Liver (tissue), 9 donors: ENCODE data around the gene TRA2A. TPM values are rescaled to one million over a fixed set of nuclear protein-coding genes. Genes with fewer than 3 reads are reported as not detected.

Experiments used
- DNase-seq: peaks from one replicate; pipeline ENCODE4 v3.0.0-alpha.2; 2017; ENCODE audit warnings: low spot score
- H3K27ac ChIP-seq, 2 donors: one replicate each; pipeline ENCODE4 v1.7.0; 2013; ENCODE audit warnings: inconsistent platforms in 2 of 2, low read length in 2 of 2, control low read depth in 1 of 2, low read depth in 1 of 2, mild to moderate bottlenecking in 1 of 2
- H3K27me3 ChIP-seq, 4 donors: one replicate each; pipeline versions ENCODE4 v1.6.1 to v1.7.0; 2013; ENCODE audit warnings: low read length in 3 of 4, inconsistent platforms in 1 of 4, mild to moderate bottlenecking in 1 of 4, moderate library complexity in 1 of 4; ENCODE audit not compliant: control insufficient read depth in 4 of 4, insufficient read depth in 4 of 4
- H3K36me3 ChIP-seq, 4 donors: one replicate each; pipeline versions ENCODE4 v1.6.1 to v1.7.0; 2013; ENCODE audit warnings: low read length in 3 of 4, mild to moderate bottlenecking in 3 of 4, low read depth in 1 of 4, moderate library complexity in 1 of 4; ENCODE audit not compliant: control insufficient read depth in 4 of 4, insufficient read depth in 3 of 4
- H3K4me1 ChIP-seq, 4 donors: one replicate each; pipeline versions ENCODE4 v1.6.1 to v1.7.0; 2013; ENCODE audit warnings: low read length in 3 of 4, mild to moderate bottlenecking in 3 of 4, moderate library complexity in 1 of 4; ENCODE audit not compliant: control insufficient read depth in 4 of 4, insufficient read depth in 4 of 4
- H3K4me3 ChIP-seq, 3 donors: one replicate each; pipeline versions ENCODE4 v1.6.1 to v1.7.0; 2013; ENCODE audit warnings: low read length in 3 of 3, control low read depth in 1 of 3, low read depth in 1 of 3, mild to moderate bottlenecking in 1 of 3
- H3K9ac ChIP-seq, 2 donors: one replicate each; pipeline ENCODE4 v1.7.0; 2013; ENCODE audit warnings: low read length in 2 of 2, mild to moderate bottlenecking in 2 of 2, moderate library complexity in 2 of 2, control low read depth in 1 of 2, low read depth in 1 of 2
- H3K9me3 ChIP-seq, 4 donors: one replicate each; pipeline versions ENCODE4 v1.6.1 to v1.7.0; 2013; ENCODE audit warnings: low read length in 3 of 4; ENCODE audit not compliant: control insufficient read depth in 4 of 4
- ATF3 ChIP-seq: IDR thresholded peaks from 2 replicates; pipeline ENCODE4 v1.6.1; 2016; ENCODE audit warnings: antibody characterized with exemption
- CTCF ChIP-seq: fragments of 150-350 bp; IDR thresholded peaks from 2 replicates; pipeline ENCODE4 v1.5.1; 2017; ENCODE audit warnings: improper control_type of control experiment, low read depth, low read length; ENCODE audit not compliant: missing input control
- EGR1 ChIP-seq, 2 donors: IDR thresholded peaks; 2 replicates each; pipeline ENCODE4 v1.6.1; 2016 to 2018; ENCODE audit warnings: antibody characterized with exemption in 2 of 2, low read depth in 2 of 2
- GABPA ChIP-seq, 2 donors: IDR thresholded peaks in 1 of 2; conservative IDR thresholded peaks in 1 of 2; 2 replicates each; pipeline ENCODE4 v1.6.1; 2016; ENCODE audit warnings: antibody characterized with exemption in 2 of 2, mild to moderate bottlenecking in 1 of 2, moderate library complexity in 1 of 2
- HNF4A ChIP-seq, 2 donors: conservative IDR thresholded peaks; 2 replicates each; pipeline ENCODE4 v1.6.1; 2016; ENCODE audit warnings: antibody characterized with exemption in 2 of 2, mild to moderate bottlenecking in 2 of 2
- HNF4G ChIP-seq: IDR thresholded peaks from 2 replicates; pipeline ENCODE4 v1.6.1; 2016; ENCODE audit warnings: antibody characterized with exemption
- MAX ChIP-seq: IDR thresholded peaks from 2 replicates; pipeline ENCODE4 v1.6.1; 2016; ENCODE audit warnings: antibody characterized with exemption
- RAD21 ChIP-seq, 2 donors: IDR thresholded peaks; 2 replicates each; pipeline ENCODE4 v1.6.1; 2016; ENCODE audit warnings: antibody characterized with exemption in 2 of 2, mild to moderate bottlenecking in 2 of 2
- REST ChIP-seq: IDR thresholded peaks from 2 replicates; pipeline ENCODE4 v1.6.1; 2016; ENCODE audit warnings: antibody characterized with exemption, mild to moderate bottlenecking
- RXRA ChIP-seq, 2 donors: IDR thresholded peaks; 2 replicates each; pipeline ENCODE4 v1.6.1; 2017 to 2018; ENCODE audit warnings: antibody characterized with exemption in 2 of 2, mild to moderate bottlenecking in 1 of 2
- SP1 ChIP-seq: IDR thresholded peaks from 2 replicates; pipeline ENCODE4 v1.6.1; 2018; ENCODE audit warnings: antibody characterized with exemption, mild to moderate bottlenecking
- TAF1 ChIP-seq: conservative IDR thresholded peaks from 2 replicates; pipeline ENCODE4 v1.6.1; 2016; ENCODE audit warnings: antibody characterized with exemption, mild to moderate bottlenecking
- YY1 ChIP-seq: IDR thresholded peaks from 2 replicates; pipeline ENCODE4 v1.6.1; 2016; ENCODE audit warnings: antibody characterized with exemption, mild to moderate bottlenecking
- ZBTB33 ChIP-seq: IDR thresholded peaks from 2 replicates; pipeline ENCODE4 v1.6.1; 2016; ENCODE audit warnings: antibody characterized with exemption
- WGBS: extraction: QIAGEN DNeasy Blood & Tissue Kit; methylation state at CpG from one replicate; pipeline ENCODE4 v1.1.7; 2013; 5-methylcytosine and 5-hydroxymethylcytosine counted together
- polyA plus RNA-seq, 2 donors: library from polyadenylated mRNA; stranded (reverse) in 1 of 2; unstranded in 1 of 2; fragments of 200-250 nt in 1 of 2; fragments of >200 nt in 1 of 2; fragmentation: Nextera tagmentation in 1 of 2; extraction: Ambion mirVana in 1 of 2; gene quantifications; one replicate each; pipeline versions ENCODE4 v1.2.1 to v1.2.3, GENCODE V29; 2013 to 2015
- total RNA-seq, 2 donors: library from RNA; depleted of rRNA; stranded (reverse); fragments of >200 nt; gene quantifications; one replicate each; pipeline ENCODE4 v1.2.3, GENCODE V29; 2014
- donor health status: healthy.
- donor health status: healthy.
- donor health status: healthy.
- donor health status: healthy.
- donor health status: healthy.

TRA2A gene
- total and polyA plus RNA-seq, 4 donors, result 13.7 to 25.9 (median 21.7) TPM

GRCh38 chr7:23570592-23571200, 38.9 kb upstream of the TRA2A start:
- DNase-seq, result peak; percentile 72
- Histone ChIP-seq H3K9ac (no peak overlapping the region), H3K4me3 (no peak overlapping the region), H3K27ac (no peak overlapping the region), H3K9me3 (no peaks in the 10 kb centered on the region), H3K4me1 (peaks cover 0 to 3% (median 0%) of the 10 kb centered on the region in 4 donors), H3K36me3 (no peaks in the 10 kb centered on the region), H3K27me3 (no peaks in the 10 kb centered on the region)
- no peak for TF ChIP-seq ATF3
- TF ChIP-seq TAF1, result no peak
- TF ChIP-seq RAD21 (IDR thresholded peaks at IDR 0.05), result peak; percentile 98 to 99
- TF ChIP-seq HNF4A (conservative IDR thresholded peaks at IDR 0.05), result no peak
- no peak for TF ChIP-seq GABPA (IDR thresholded peaks at IDR 0.05 in 1 of 2, conservative IDR thresholded peaks at IDR 0.05 in 1 of 2)
- TF ChIP-seq CTCF, result peak; percentile 93
- TF ChIP-seq RXRA (IDR thresholded peaks at IDR 0.05), result no peak
- no peak for TF ChIP-seq YY1
- 24% methylated on average over 5 of the region's 5 CpGs for WGBS

- Histone ChIP-seq H3K9ac (no peak overlapping the region), H3K27ac (no peak overlapping the region), H3K27me3 (peaks cover 0 to 3% (median 0%) of the 10 kb centered on the region in 4 donors), H3K9me3 (no peaks in the 10 kb centered on the region), H3K4me3 (no peak overlapping the region), H3K4me1 (no peaks in the 10 kb centered on the region), H3K36me3 (no peaks in the 10 kb centered on the region)
- no peak for DNase-seq
- TF ChIP-seq HNF4G (no peak), REST (no peak), YY1 (no peak), GABPA (IDR thresholded peaks at IDR 0.05 in 1 of 2, conservative IDR thresholded peaks at IDR 0.05 in 1 of 2) (no peak), EGR1 (IDR thresholded peaks at IDR 0.05; ENCODE audit: low read depth in 2 of 2) (no peak)
Observed at GRCh38 chr7:23558303-23558702, 26.5 kb upstream of the TRA2A start.

- DNase-seq, result no peak
- WGBS, result 95% methylated on average over 4 of the region's 4 CpGs
- Histone ChIP-seq H3K4me3 (no peak overlapping the region), H3K9ac (no peak overlapping the region), H3K27me3 (no peaks in the 10 kb centered on the region), H3K9me3 (no peaks in the 10 kb centered on the region), H3K4me1 (no peaks in the 10 kb centered on the region), H3K36me3 (no peaks in the 10 kb centered on the region), H3K27ac (no peak overlapping the region)
- TF ChIP-seq ZBTB33, result no peak
- no peak for TF ChIP-seq HNF4G
- TF ChIP-seq MAX, result no peak
- no peak for TF ChIP-seq CTCF
- TF ChIP-seq SP1, result no peak
Observed at GRCh38 chr7:23547662-23548061, 15.9 kb upstream of the TRA2A start.
